Effector memory CD4-positive, alpha-beta T cell (primary cell): ENCODE data around the gene CYP21A2.

Source experiments
- DNase-seq, 3 donors: peaks; one replicate each; pipeline ENCODE4 v3.0.0-alpha.2; 2020
- H3K27ac ChIP-seq: 2 replicates; pipeline ENCODE4 v1.7.0; 2013; ENCODE audit warnings: mild to moderate bottlenecking, low read length, moderate library complexity; ENCODE audit not compliant: insufficient read depth, poor library complexity, severe bottlenecking
- H3K27me3 ChIP-seq: replicated peaks from 2 replicates; pipeline ENCODE4 v1.7.0; 2013; ENCODE audit warnings: mild to moderate bottlenecking, low read length; ENCODE audit not compliant: insufficient read depth, control insufficient read depth, poor library complexity, severe bottlenecking
- H3K36me3 ChIP-seq: 2 replicates; pipeline ENCODE4 v1.7.0; 2013; ENCODE audit warnings: mild to moderate bottlenecking, low read length, moderate library complexity; ENCODE audit not compliant: control insufficient read depth, insufficient read depth
- H3K4me1 ChIP-seq: 2 replicates; pipeline ENCODE4 v1.7.0; 2013; ENCODE audit warnings: low read length, mild to moderate bottlenecking; ENCODE audit not compliant: control insufficient read depth, insufficient read depth, poor library complexity, severe bottlenecking
- H3K4me3 ChIP-seq: 2 replicates; pipeline ENCODE4 v1.7.0; 2013; ENCODE audit warnings: low read length, low read depth, mild to moderate bottlenecking; ENCODE audit not compliant: insufficient read depth, poor library complexity, severe bottlenecking
- H3K9me3 ChIP-seq: 2 replicates; pipeline ENCODE4 v1.7.0; 2013; ENCODE audit warnings: mild to moderate bottlenecking, low read length, moderate library complexity; ENCODE audit not compliant: control insufficient read depth

Gene CYP21A2

DNA sequence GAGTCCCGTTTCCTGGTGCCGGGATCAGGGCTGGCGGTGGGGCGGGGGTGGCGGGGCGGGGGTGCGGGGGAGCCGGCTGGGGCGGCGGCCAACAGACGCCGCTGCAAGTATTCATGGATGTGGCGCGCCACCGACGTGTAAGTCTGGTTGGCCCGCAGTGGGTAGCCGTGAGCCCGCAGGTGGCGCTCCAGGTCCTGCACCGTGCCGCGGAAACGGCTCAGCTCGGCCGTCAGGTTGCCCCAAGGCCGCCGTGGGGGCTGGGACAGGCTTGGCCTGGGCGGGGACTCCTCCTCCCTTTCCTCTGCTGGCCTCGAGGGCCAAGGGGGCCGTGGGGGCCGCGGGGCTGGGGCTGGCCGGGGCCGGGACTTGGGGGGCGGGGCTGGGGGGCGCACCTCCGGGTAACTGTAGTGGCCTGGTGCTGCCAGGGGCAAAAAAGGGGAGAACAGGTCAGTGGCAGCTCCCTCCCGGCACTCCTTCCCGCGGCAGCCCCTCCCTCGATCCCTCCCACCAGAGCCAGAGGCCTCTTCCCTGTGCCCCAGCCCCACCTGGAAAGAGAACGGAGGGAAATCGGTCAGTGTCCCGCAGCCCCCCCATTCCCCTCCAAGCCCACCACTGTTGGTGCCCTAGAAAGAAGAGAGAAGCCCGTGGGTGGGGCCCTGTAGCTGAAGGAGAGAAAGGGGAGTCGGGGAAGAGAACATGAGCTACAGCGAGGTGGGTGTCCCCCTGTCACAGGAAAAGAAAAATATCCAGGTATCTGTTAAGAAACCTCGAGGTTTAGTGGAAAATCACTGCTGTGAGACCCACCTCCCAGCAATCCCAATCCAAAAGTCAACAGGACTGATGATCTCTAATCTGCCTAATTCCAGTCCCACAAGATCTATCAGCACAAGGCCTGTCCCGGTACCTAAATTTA, 49.6 kb downstream of the CYP21A2 start:
- no peak overlapping the region for H3K27ac ChIP-seq
- H3K27me3 ChIP-seq = peaks cover 10% of the 10 kb centered on the region
- H3K4me1 ChIP-seq = peaks cover 3% of the 10 kb centered on the region
- no peaks in the 10 kb centered on the region for H3K36me3 ChIP-seq
- no peaks in the 10 kb centered on the region for H3K9me3 ChIP-seq
- DNase-seq = peak; percentile 32 to 43 (median 32)
- H3K4me3 ChIP-seq = no peak overlapping the region

DNA sequence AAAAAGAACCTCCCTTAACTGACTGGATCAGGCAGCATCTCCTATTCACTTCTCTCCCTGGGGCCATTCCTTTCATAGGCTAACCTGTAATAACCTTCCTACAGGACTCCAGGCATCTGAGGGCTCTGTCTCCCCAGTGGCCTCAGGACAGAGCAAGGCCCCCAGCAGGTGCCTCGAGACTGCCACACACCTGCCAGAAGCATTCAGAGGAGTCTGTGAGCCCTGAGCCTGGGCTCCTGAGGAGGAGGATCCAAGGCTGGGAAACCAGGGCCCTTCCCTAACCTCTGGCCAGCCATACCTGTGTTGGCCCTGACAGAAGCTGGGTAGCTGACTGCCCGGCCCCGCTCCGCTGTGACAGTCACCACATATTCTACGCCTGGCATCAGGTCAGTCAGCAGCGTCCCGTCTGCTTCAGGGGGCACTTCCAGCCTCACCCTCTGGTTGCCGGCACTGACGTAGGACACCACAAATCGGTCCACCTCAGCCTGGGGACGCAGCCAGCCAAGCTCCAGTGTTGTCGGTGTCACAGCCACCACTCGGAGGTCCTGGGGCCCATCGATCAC, 50.4 kb downstream of the CYP21A2 start:
- H3K4me3 ChIP-seq = no peak overlapping the region
- H3K27me3 ChIP-seq = peaks cover 10% of the 10 kb centered on the region
- no peak overlapping the region for H3K27ac ChIP-seq
- H3K36me3 ChIP-seq = no peaks in the 10 kb centered on the region
- H3K9me3 ChIP-seq = no peaks in the 10 kb centered on the region
- H3K4me1 ChIP-seq = peaks cover 3% of the 10 kb centered on the region
- DNase-seq = no peak

DNA sequence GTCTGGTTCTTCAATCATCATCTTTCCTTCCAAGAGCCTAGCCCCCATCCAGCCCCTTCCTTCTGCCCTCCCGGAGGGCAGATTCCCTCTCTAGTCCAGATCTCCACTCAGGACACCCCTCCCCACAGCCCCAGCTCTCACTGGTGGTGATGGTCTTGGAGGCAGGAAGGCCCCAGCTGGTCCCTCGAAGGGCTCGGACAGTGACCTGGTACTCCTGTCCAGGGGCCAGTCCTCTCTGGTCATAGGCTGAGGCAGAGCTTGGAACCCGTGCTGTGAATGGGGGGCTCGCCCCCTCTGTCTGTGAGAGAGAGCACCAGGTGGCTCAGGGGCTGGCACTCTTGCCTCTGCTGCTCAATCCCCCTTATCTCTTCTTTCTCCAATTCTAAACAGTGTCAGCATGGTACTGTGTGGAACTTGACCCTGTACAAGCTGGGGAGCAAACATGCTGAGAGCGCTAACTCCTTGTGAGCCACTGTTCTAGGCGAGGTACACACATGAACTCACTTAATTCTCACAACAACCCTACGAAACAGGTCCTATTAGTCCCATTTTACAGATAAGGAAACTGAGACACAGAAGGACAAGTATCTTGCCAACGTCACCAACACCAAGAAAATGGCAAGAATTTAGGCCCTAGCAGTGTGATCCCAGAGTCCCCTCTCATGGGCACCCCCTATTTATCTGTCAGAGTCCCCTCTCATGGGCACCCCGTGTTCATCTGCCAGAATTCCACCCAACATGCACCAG, 51.0 kb downstream of the CYP21A2 start:
- H3K4me3 ChIP-seq = no peak overlapping the region
- DNase-seq = no peak
- H3K27ac ChIP-seq = no peak overlapping the region
- peaks cover 10% of the 10 kb centered on the region for H3K27me3 ChIP-seq
- H3K9me3 ChIP-seq = no peaks in the 10 kb centered on the region
- peaks cover 3% of the 10 kb centered on the region for H3K4me1 ChIP-seq
- no peaks in the 10 kb centered on the region for H3K36me3 ChIP-seq
